ENCODE results near the gene GSC2.
A peak's percentile ranks its signal among the peaks of the same experiment; 100 is the strongest.

The GSC2 gene

GRCh38 chr22:19134176-19134831, 15.8 kb downstream of the GSC2 start:
- DNase-seq (ENCODE audit: low read depth in 2 of 2) = no peak

DNA sequence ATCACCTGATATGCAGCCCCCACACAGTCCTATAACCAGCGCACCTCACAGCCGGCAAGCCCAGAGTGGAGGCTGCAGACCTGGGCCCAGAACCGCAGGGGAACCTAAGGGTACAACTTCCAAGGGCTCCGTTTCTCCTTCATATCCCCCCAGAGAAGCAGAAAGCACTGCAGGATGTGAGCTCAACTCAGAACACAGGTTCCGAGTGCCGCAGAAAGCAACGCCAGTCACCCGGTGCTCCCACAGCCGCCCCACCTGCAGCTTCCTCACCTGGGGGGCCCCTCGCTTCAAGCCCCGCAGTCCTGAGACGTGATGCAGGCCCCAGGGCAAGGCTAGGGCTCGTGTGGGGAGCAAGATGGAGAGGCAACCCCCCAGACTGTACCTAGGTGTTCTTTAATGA, 16.5 kb downstream of the GSC2 start:
- no peak for DNase-seq (ENCODE audit: low read depth in 2 of 2)

- no peak for DNase-seq (ENCODE audit: low read depth in 2 of 2)
These were observed 17.2 kb downstream of the GSC2 start for GRCh38 chr22:19132693-19133400.

DNA sequence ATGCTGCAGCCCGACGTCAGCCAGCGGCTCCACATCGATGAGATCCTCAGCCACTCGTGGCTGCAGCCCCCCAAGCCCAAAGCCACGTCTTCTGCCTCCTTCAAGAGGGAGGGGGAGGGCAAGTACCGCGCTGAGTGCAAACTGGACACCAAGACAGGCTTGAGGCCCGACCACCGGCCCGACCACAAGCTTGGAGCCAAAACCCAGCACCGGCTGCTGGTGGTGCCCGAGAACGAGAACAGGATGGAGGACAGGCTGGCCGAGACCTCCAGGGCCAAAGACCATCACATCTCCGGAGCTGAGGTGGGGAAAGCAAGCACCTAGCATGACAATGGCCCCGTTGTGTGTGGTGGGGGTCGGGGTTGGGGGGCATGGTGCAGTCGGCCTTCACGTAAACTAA, 17.9 kb downstream of the GSC2 start:
- no peak for DNase-seq (ENCODE audit: low read depth in 2 of 2)

GRCh38 chr22:19131685-19132015, 18.4 kb downstream of the GSC2 start:
- DNase-seq (ENCODE audit: low read depth in 2 of 2) = no peak

DNA sequence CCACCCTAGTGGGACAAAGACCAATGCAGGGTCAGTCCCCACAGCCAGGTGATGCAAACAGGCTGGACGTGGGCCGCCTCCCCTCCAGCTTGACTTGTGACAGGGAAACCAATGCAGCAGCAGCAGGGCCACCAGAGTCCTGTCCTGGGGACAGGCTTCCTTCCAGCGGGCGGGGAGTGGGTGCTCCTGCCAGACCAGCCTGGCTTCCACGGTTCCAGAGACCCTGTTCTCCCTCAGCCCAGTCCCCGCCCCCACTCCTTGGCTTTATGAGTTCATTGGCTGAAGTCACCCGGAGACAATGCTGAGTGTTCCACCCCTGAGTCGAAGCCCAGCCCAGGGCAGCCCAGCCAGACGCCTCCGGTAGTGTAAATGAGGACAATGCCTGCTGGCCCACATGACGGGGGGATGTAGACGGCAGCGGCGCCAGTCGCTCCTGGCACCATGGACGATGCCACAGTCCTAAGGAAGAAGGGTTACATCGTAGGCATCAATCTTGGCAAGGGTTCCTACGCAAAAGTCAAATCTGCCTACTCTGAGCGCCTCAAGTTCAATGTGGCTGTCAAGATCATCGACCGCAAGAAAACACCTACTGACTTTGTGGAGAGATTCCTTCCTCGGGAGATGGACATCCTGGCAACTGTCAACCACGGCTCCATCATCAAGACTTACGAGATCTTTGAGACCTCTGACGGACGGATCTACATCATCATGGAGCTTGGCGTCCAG, 19.0 kb downstream of the GSC2 start, which contains the start of gene TSSK2:
Gene TSSK2 (plus strand): TSS at position 350 of the 726 bp plus-strand sequence. CDS start 92 bp downstream, at position 442.
- DNase-seq (ENCODE audit: low read depth in 2 of 2) = no peak

DNA sequence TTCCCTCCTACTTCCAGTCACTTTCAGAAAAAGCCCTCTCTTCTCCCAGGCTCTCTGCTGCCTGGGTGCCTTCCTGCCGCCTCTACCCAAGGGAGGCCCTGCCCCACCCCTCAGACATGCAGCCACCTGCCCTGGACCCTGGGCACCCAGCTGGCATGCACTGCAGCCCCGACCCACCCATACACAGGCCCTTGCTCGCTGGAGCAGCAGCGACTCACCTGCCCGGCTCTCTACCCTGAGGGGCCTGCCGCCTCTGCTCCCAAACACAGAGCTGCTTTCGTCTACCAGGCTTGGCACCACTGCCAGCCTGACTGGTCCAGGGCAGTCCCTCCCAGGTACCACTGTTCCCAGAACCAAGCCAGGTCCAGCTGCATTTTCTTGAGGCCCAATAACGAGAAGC, 20.2 kb downstream of the GSC2 start:
- no peak for DNase-seq (ENCODE audit: low read depth in 2 of 2)

DNA sequence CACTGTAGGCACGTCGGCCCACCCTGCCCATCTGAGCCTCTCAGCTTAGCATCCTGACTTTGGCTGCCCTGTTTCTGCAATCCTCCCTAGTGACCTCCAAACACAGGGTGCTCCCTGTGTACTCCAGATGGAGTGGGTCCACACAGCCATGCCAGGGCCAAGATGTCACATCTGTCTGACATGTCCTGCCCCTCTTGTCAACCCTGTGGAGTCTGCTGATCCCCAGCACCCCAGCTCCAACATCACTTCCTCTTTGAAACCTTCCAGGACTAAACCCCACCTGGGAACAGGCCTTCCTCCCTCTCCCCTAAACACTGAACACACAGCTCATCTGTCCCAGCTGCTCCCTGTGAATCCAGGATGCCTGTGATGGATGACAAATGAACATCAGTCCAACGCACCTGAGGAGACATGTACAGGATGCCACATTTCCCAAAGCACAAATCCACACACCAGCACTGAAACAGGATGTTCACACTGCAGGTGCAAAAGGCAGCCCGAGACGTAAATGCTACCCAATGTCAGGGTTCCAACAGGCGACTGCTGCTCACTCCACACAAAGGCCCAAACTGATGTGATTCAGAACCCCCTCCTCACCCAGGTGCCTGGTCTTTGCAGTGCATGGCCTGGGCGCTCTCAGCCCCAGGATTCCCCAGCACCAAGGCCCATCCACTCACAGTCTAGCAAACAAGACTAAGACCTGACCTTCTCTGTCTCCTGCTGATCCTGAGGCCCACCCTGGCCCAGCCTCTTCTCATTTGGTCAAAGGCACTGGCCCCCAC, 21.0 kb downstream of the GSC2 start:
- DNase-seq (ENCODE audit: low read depth in 2 of 2) = no peak

GRCh38 chr22:19128009-19128401, 22.1 kb downstream of the GSC2 start:
- DNase-seq (ENCODE audit: low read depth in 2 of 2) = no peak

GRCh38 chr22:19127329-19128008, 22.6 kb downstream of the GSC2 start:
- no peak for DNase-seq (ENCODE audit: low read depth in 2 of 2)

DNA sequence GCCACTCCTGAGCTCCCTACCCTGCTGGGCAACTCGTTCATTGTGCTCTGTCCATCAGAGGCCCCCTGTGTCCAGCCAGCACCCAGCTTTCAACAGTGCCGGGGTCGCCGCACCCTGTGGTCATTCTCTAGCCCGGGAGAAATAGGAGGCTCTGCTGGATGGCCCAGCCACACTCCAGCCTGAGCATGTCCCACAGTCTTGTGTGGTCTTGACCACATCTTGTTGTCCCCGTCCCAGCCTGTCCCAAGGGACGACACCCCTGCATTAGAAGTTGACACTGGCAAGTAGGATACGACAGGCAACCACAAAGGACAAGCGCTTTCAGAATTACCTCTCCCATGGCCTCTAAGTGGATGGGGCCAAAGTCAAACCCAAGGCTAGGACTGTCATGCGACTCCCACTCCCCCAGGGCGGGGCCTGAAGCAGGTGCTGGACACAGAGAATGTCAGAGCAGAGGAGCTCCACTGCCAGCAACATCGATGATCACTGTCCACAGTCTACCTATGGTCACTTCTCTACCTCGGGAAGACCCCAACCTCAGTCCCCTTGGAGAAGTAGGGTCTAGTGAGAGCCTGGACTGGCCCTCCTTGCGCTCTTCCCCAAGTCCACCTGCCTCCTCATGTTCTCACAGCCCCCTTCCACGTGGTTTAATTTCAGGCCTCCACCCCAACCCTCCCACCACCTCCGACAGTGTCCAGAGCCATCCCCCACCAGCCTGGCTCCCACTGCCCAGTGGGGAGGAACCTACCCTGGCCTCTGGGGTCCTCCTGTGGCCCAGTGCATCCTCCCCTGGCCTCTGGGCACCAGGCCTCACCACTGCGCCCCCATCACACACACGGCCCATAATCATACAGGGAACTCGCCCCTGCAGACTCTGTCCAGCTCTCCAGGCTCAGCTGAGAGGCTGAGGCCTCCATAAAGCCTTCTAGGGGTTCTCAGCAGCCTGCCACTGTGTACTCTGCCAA, 23.5 kb downstream of the GSC2 start:
- DNase-seq (ENCODE audit: low read depth in 2 of 2) = no peak

DNA sequence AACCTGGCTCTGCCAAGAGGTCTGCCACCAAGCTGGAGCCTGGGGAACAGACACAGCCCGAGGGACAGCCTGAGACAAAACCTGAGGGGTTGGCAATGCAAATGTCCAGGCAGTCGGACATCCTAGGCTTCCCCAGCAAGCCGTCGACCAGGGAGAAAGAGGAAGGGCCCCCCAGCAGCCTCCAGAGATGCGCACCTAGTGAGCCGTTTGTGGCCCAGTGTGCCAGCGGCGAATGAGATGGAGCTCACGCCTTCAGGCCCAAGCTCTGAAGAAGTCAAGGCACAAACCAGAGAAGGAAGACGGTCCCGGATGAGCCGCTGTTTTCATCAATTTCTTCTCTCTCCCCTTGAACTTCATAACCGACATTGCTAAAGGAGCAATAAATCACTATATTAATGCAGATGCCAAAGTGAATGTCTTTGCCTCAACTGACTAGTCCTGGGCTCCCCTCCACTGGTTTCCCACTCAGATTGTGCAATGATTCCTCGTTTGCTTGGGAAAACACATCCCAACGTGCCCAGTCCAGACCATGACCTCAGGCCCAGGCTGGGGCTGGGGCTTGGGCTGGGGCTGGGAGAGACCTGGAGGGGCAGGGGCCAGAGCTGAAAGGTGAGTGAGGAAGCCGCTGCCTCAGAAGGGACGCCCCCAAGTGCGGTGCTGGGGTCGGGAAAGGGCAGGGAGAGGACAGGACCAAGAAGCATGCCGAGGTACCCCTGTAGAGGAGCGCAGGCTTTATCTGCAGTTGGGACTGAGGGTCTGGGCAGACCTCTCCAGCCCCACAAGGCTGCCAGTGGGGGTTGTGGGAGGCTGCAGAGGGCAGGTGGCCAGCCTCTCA, 24.4 kb downstream of the GSC2 start:
- DNase-seq (ENCODE audit: low read depth in 2 of 2) = no peak

DNA sequence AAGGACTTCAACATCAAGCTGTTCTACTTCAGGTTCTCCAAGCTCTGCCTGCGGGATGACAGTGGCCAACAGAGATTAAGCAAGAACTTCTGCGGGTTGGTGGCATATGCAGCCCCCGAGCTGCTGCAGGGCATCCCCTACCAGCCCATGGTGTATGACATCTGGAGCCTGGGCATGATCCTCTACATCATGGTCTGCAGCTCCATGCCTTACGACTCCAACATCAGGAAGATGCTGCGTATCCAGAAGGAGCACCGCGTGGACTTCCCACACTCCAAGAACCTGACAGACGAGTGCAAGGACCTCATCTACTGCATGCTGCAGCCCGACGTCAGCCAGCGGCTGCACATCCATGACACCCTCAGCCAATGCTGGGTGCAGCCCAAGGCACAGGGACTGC, 25.1 kb downstream of the GSC2 start:
- DNase-seq (ENCODE audit: low read depth in 2 of 2) = no peak

DNA sequence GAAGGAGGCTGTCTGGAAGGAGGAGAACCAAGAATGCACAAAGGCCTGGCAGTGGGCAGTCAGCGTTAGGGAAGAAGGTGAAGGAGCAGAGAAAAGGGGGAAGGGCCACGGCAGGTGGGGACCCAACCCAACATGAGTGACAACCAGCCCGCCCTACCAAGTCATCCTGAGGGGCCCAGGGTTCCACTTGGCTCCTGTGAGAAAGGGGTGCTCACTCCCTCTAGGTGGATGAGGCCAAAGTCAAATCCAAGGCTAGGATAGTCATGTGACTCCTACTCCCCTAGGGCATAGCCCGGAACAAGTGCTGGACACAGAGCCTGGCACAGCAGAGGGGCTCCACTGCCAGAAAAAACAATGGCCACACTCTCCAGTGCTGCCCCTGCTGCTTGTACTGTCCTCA, 25.7 kb downstream of the GSC2 start:
- no peak for DNase-seq (ENCODE audit: low read depth in 2 of 2)

DNA sequence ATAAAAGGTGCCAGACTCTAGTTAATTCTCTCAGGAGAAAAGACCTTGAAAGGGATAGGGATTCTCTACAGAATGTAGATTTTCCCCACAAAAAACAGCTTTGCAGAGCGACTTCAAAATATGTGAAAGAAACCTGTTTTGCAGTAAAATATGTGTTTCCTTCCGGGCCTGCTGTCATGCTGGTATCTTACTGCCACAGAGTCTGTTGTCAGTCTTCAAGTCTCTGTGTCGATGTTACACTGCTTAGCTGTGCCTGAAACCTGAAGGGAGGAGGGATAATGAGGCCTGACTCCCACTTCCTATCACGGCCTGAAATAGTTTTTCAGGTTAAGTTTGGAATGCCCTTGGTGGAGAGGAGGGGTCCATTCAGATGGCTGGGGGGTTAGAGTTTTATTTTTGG, 26.2 kb downstream of the GSC2 start:
- DNase-seq (ENCODE audit: low read depth in 2 of 2) = no peak

GRCh38 chr22:19122752-19123492, 27.2 kb downstream of the GSC2 start:
- no peak for DNase-seq (ENCODE audit: low read depth in 2 of 2)

DNA sequence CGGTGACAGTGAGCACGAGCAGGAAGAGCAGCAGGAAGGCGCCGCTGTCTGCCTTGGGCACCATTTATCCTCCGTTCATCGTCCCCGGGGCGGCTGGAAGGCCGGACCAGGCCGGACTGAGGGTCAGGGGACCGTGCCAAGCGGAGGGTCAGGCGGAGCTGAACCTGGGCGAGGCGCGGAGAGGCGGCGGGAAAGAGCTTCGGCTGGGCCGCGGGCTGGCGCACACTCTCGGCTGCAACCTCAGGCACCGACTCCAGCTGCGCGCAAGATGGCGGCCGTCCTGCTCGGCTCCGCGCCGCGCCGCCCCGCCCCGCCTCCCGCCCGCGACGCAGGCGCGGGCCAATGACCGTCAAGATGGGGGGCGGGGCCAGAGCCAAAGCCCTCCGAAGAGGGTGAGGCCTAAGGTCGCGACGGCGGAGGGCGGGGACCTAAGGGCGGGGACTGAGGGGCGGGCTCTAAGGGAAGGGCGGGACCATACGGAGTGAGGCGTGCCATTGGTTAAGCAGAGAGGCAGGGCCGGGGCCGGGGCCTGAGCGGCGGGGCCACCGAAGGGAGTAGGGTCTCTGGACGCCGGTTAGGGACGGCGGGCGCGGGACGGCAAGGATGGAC, 27.8 kb downstream of the GSC2 start, which contains the start of gene DGCR2:
Gene DGCR2 (minus strand): TSS at position 270 of the 609 bp plus-strand sequence. CDS start 206 bp downstream, at position 64.
- DNase-seq (ENCODE audit: low read depth in 2 of 2) = peak; percentile 92 to 95

DNA sequence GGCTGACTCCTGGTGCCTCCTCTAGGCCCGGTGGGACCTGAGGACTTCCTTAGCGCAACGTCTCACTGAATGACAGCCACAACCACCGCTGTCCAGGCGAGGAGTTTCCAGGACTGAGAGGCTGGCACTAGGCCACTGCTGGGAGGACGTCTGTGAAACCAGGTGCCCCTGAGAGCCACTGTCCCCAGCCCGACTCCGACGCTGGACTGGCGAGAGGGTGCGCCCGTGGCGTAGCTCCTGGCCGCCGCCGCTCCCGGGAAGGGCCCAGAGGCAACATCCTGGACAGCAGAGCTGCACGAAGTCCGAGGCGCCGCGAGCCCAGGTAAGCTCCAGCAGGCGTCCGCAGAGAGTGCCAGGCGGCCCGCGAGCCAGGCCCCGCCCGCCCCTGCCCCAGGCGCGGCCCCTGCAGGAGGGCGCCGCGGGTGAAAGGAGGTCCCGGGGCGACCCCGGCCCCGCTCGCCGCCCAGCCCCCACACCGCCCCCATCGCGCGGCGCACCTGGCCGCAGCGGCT, 28.4 kb downstream of the GSC2 start:
- no peak for DNase-seq (ENCODE audit: low read depth in 2 of 2)
